Activated gamma-delta T cell treated with Interleukin-2 at 50 U/mL for 16 hours (primary cell): ENCODE data around the gene PIK3R1.

Experiments used
- DNase-seq: peaks from one replicate; pipeline ENCODE4 v3.0.0-alpha.2; 2020

Gene PIK3R1

GRCh38 chr5:68272289-68272688 lies 56.7 kb downstream of the PIK3R1 start:
- DNase-seq, result no peak

GRCh38 chr5:68273717-68274409 lies 58.3 kb downstream of the PIK3R1 start:
- DNase-seq, result no peak

- DNase-seq, result no peak
Measured at GRCh38 chr5:68274847-68275651, 59.5 kb downstream of the PIK3R1 start.

- DNase-seq, result no peak
Measured at GRCh38 chr5:68276740-68277139, 61.2 kb downstream of the PIK3R1 start.

- no peak for DNase-seq
Measured at GRCh38 chr5:68277431-68277830, 61.9 kb downstream of the PIK3R1 start.

GRCh38 chr5:68279984-68280383 lies 64.4 kb downstream of the PIK3R1 start:
- DNase-seq, result peak; percentile 42

- no peak for DNase-seq
Measured at GRCh38 chr5:68282001-68282400, 66.4 kb downstream of the PIK3R1 start.

GRCh38 chr5:68283766-68284165 lies 68.2 kb downstream of the PIK3R1 start:
- no peak for DNase-seq

- DNase-seq, result no peak
Measured at GRCh38 chr5:68285075-68285840, 69.7 kb downstream of the PIK3R1 start.

- DNase-seq, result no peak
Measured at GRCh38 chr5:68285851-68286611, 70.5 kb downstream of the PIK3R1 start.

GRCh38 chr5:68286612-68286912 lies 71.0 kb downstream of the PIK3R1 start:
- no peak for DNase-seq

- DNase-seq, result no peak
Measured at GRCh38 chr5:68287631-68287975, 72.0 kb downstream of the PIK3R1 start.

GRCh38 chr5:68287976-68288706 lies 72.6 kb downstream of the PIK3R1 start:
- peak; percentile 49 for DNase-seq

GRCh38 chr5:68288707-68289134 lies 73.2 kb downstream of the PIK3R1 start:
- no peak for DNase-seq

- no peak for DNase-seq
Measured at GRCh38 chr5:68289498-68289897, 73.9 kb downstream of the PIK3R1 start.

GRCh38 chr5:68290260-68290674 lies 74.7 kb downstream of the PIK3R1 start:
- DNase-seq, result no peak

- no peak for DNase-seq
Measured at GRCh38 chr5:68290847-68291246, 75.3 kb downstream of the PIK3R1 start.

- no peak for DNase-seq
Measured at GRCh38 chr5:68292316-68292715, 76.8 kb downstream of the PIK3R1 start.

- DNase-seq, result no peak
Measured at GRCh38 chr5:68295772-68296171, 80.2 kb downstream of the PIK3R1 start.

- no peak for DNase-seq
Measured at GRCh38 chr5:68296895-68297294, 81.3 kb downstream of the PIK3R1 start.

GRCh38 chr5:68297656-68298055 lies 82.1 kb downstream of the PIK3R1 start:
- no peak for DNase-seq

- no peak for DNase-seq
Measured at GRCh38 chr5:68298479-68298878, 82.9 kb downstream of the PIK3R1 start.
